Glomerular visceral epithelial cell (primary cell): Measurements from ENCODE around the gene GDNF.
"Not testable (repeated sequence)": the region's sequence is repeated elsewhere in the genome, so short reads cannot be mapped to it uniquely, and the experiment has no call there.

Experiments used
- DNase-seq: peaks from one replicate; pipeline ENCODE4 v3.0.0-alpha.2; 2016; ENCODE audit errors: extremely low spot score

GDNF gene

GRCh38 chr5:37839407-37840052 is at the start of gene GDNF:
GDNF (minus strand) TSS chr5:37840041; CDS start chr5:37834796, 5,245 bp downstream.
- peak; percentile 63 for DNase-seq

- no peak for DNase-seq
Observed at GRCh38 chr5:37888476-37888875, 48.6 kb upstream of the GDNF start.

GRCh38 chr5:37886242-37886905 is 46.5 kb upstream of the GDNF start:
- peak; percentile 12 for DNase-seq

GRCh38 chr5:37882636-37883035 is 42.8 kb upstream of the GDNF start:
- DNase-seq, result no peak

GRCh38 chr5:37881359-37881758 is 41.5 kb upstream of the GDNF start:
- DNase-seq, result no peak

- no peak for DNase-seq
Observed at GRCh38 chr5:37876943-37877342, 37.1 kb upstream of the GDNF start.

- DNase-seq, result no peak
Observed at GRCh38 chr5:37876245-37876644, 36.4 kb upstream of the GDNF start.

- DNase-seq, result peak; percentile 17
Observed at GRCh38 chr5:37875051-37875787, 35.4 kb upstream of the GDNF start.

GRCh38 chr5:37873988-37874387 is 34.1 kb upstream of the GDNF start:
- DNase-seq, result no peak

GRCh38 chr5:37871023-37871815 is 31.4 kb upstream of the GDNF start:
- DNase-seq, result no peak

- no peak for DNase-seq
Observed at GRCh38 chr5:37869216-37869615, 29.4 kb upstream of the GDNF start.

GRCh38 chr5:37867654-37868053 is 27.8 kb upstream of the GDNF start:
- DNase-seq, result no peak

- not testable (repeated sequence) for DNase-seq
Observed at GRCh38 chr5:37862907-37863306, 23.1 kb upstream of the GDNF start.

- DNase-seq, result no peak
Observed at GRCh38 chr5:37860206-37860605, 20.4 kb upstream of the GDNF start.

- DNase-seq, result no peak
Observed at GRCh38 chr5:37859805-37860204, 20.0 kb upstream of the GDNF start.

GRCh38 chr5:37858250-37858649 is 18.4 kb upstream of the GDNF start:
- DNase-seq, result no peak

GRCh38 chr5:37857696-37858095 is 17.9 kb upstream of the GDNF start:
- no peak for DNase-seq

- DNase-seq, result no peak
Observed at GRCh38 chr5:37855438-37855837, 15.6 kb upstream of the GDNF start.

- DNase-seq, result no peak
Observed at GRCh38 chr5:37851305-37851704, 11.5 kb upstream of the GDNF start.

- no peak for DNase-seq
Observed at GRCh38 chr5:37850226-37850865, 10.5 kb upstream of the GDNF start.

GRCh38 chr5:37849641-37850040 is 9.8 kb upstream of the GDNF start:
- no peak for DNase-seq

GRCh38 chr5:37847978-37848425 is 8.2 kb upstream of the GDNF start:
- peak; percentile 53 for DNase-seq
